Measurements from ENCODE around the gene SLC26A8.
A peak's percentile ranks its signal among the peaks of the same experiment; 100 is the strongest.

The SLC26A8 gene

DNA sequence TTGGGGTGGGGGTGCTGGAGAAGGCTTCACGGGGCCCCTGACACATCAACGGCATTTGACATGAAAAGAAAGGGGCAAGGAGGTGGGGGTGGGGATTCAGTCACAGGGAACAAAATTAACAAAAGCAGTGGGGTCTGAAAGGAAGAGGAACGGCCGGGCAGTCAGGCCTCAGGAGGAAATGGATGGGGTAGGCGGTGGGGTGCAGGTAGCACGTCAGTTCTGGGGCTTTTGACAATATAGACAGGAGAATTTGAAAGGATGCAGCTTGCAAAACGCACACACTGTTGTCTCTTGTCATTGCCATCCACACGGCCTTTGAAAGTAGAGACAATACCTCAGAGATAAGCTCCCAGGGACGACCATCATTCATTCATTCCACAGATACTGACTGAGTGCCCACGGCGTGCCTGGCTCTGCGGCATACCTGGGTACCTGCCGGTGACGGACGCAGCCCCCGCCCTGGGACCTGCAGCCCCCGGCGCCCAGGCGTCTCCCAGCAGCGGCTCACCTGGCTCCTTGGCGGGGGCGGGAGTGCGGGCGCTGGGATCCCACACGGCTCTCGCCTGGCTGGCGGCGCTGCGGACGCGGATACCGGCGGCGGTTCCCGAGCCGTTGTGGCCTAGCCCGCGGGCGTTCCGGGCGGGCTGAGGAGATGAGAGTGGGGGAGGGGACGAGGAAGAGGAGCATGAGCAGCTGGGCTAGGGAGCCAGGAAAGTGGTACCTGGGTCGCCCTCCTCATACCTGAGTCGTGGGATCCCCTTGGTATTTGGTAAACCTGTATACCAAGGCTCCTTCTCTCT lies at the start of gene SLC26A8:
TSS of gene SLC26A8 (minus strand) at position 646 of the 800 bp plus-strand sequence. CDS start 4,934 bp downstream, outside the sequence.
- no peaks in the 10 kb centered on the region for H3K9me3 Mint-ChIP-seq

GRCh38 chr6:36073587-36073986 lies 49.1 kb upstream of the SLC26A8 start:
- no peaks in the 10 kb centered on the region for H3K9me3 Mint-ChIP-seq
- no peak overlapping the region for H3K4me3 Mint-ChIP-seq
- no peak overlapping the region for H3K27ac Mint-ChIP-seq
- intact Hi-C loops (cut with micrococcal nuclease) = no loop called here
- H3K27me3 Mint-ChIP-seq = no peaks in the 10 kb centered on the region
- H3K4me1 Mint-ChIP-seq (ENCODE audit: low read depth) = peaks cover 39% of the 10 kb centered on the region
- peaks cover 67% of the 10 kb centered on the region for H3K36me3 Mint-ChIP-seq (ENCODE audit: low read depth)

More for the DNA sequence above, at the start of gene SLC26A8:
- no peak within 1 kb of the TSS for H3K27ac Mint-ChIP-seq
- peak within 1 kb of the TSS; percentile 53 for H3K4me3 Mint-ChIP-seq
- intact Hi-C loops (cut with micrococcal nuclease) = no loop called here
- H3K27me3 Mint-ChIP-seq = peaks cover 2% of the 10 kb centered on the region
- peaks cover 26% of the 10 kb centered on the region for H3K4me1 Mint-ChIP-seq (ENCODE audit: low read depth)
- peaks cover 17% of the 10 kb centered on the region for H3K36me3 Mint-ChIP-seq (ENCODE audit: low read depth)

GRCh38 chr6:36072681-36073080 lies 48.2 kb upstream of the SLC26A8 start:
- Mint-ChIP-seq H3K27me3 (no peaks in the 10 kb centered on the region), H3K4me3 (no peak overlapping the region), H3K36me3 (ENCODE audit: low read depth) (peaks cover 67% of the 10 kb centered on the region), H3K27ac (peak overlapping the region; percentile 56), H3K4me1 (ENCODE audit: low read depth) (peaks cover 48% of the 10 kb centered on the region), H3K9me3 (peaks cover 7% of the 10 kb centered on the region)
- intact Hi-C loops (cut with micrococcal nuclease) = no loop called here

DNA sequence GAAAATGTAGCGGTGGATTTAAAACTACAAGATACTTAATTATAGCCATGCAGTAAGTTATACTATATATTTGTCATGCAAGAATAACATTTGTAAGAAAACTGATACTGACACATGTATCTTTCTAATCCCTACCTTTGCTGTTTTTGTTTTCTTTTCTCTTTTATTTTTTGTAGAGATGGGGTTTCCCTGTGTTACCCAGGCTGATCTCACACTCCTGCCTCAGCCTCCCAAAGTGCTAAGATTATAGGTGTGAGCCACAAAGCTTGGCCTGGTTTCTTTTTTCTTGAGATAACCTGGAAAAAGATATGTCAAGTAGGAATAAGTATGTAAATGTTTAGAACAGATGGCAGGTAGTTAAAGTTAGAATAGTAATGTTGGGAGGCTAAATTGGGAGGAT lies 47.3 kb upstream of the SLC26A8 start:
- Mint-ChIP-seq H3K27me3 (no peaks in the 10 kb centered on the region), H3K27ac (peak overlapping the region; percentile 56), H3K4me3 (no peak overlapping the region), H3K36me3 (ENCODE audit: low read depth) (peaks cover 59% of the 10 kb centered on the region), H3K4me1 (ENCODE audit: low read depth) (peaks cover 52% of the 10 kb centered on the region), H3K9me3 (peaks cover 9% of the 10 kb centered on the region)
- intact Hi-C loops (cut with micrococcal nuclease) = no loop called here

DNA sequence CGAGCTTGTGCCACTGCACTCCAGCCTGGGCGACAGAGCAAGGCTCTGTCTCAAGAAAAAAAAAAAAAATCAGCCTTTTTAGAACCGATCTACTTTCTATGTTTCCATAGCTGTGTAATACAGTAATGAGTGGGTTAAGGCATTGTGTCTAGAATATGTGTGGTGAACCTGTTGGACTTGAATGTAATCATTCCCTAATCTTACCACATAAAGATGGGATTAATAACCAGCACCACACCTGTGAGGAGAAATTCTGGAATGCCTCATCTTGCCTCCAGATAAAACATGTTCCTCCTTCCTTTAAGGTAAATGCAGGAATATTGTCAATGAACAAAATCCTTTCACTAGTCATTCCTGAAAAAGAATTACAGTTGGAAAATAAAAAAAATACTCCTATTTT lies 46.8 kb upstream of the SLC26A8 start:
- peaks cover 57% of the 10 kb centered on the region for H3K4me1 Mint-ChIP-seq (ENCODE audit: low read depth)
- H3K9me3 Mint-ChIP-seq = peaks cover 9% of the 10 kb centered on the region
- no peaks in the 10 kb centered on the region for H3K27me3 Mint-ChIP-seq
- intact Hi-C loops (cut with micrococcal nuclease) = no loop called here
- H3K4me3 Mint-ChIP-seq = no peak overlapping the region
- no peak overlapping the region for H3K27ac Mint-ChIP-seq
- H3K36me3 Mint-ChIP-seq (ENCODE audit: low read depth) = peaks cover 59% of the 10 kb centered on the region

GRCh38 chr6:36070252-36070651 lies 45.8 kb upstream of the SLC26A8 start:
- H3K4me1 Mint-ChIP-seq (ENCODE audit: low read depth) = peaks cover 60% of the 10 kb centered on the region
- intact Hi-C loops (cut with micrococcal nuclease) = no loop called here
- H3K27me3 Mint-ChIP-seq = no peaks in the 10 kb centered on the region
- H3K9me3 Mint-ChIP-seq = peaks cover 9% of the 10 kb centered on the region
- H3K27ac Mint-ChIP-seq = no peak overlapping the region
- peaks cover 58% of the 10 kb centered on the region for H3K36me3 Mint-ChIP-seq (ENCODE audit: low read depth)
- no peak overlapping the region for H3K4me3 Mint-ChIP-seq

- intact Hi-C loops (cut with micrococcal nuclease) = no loop called here
- no peak overlapping the region for H3K27ac Mint-ChIP-seq
- H3K36me3 Mint-ChIP-seq (ENCODE audit: low read depth) = peaks cover 58% of the 10 kb centered on the region
- no peak overlapping the region for H3K4me3 Mint-ChIP-seq
- H3K27me3 Mint-ChIP-seq = no peaks in the 10 kb centered on the region
- peaks cover 63% of the 10 kb centered on the region for H3K4me1 Mint-ChIP-seq (ENCODE audit: low read depth)
- H3K9me3 Mint-ChIP-seq = peaks cover 9% of the 10 kb centered on the region
These were observed 45.1 kb upstream of the SLC26A8 start for GRCh38 chr6:36069573-36069972.

DNA sequence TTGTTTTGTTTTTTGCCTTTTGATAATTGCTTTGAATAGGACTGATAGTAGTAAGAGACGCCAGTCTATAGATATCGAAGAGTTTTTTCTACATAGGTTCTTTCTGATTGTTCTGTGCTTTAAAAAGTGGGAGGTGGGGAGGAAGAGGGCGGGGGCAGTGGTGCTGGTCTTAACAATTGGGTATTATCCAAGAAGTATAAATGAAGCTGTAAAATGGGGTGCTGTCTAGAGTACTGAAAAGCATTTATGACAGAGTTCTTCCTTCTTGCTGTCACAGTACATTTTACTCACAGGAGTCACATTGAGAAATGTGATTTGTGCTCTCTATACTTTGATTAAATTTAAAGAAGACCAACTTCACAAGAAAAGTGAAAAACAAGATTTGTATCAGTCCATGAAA lies 44.1 kb upstream of the SLC26A8 start:
- Mint-ChIP-seq H3K27ac (no peak overlapping the region), H3K4me1 (ENCODE audit: low read depth) (peaks cover 64% of the 10 kb centered on the region), H3K9me3 (peaks cover 9% of the 10 kb centered on the region), H3K4me3 (no peak overlapping the region), H3K27me3 (no peaks in the 10 kb centered on the region), H3K36me3 (ENCODE audit: low read depth) (peaks cover 51% of the 10 kb centered on the region)
- intact Hi-C loops (cut with micrococcal nuclease) = no loop called here

GRCh38 chr6:36068012-36068392 lies 43.6 kb upstream of the SLC26A8 start:
- Mint-ChIP-seq H3K27me3 (no peaks in the 10 kb centered on the region), H3K36me3 (ENCODE audit: low read depth) (peaks cover 45% of the 10 kb centered on the region), H3K9me3 (peaks cover 9% of the 10 kb centered on the region), H3K27ac (no peak overlapping the region), H3K4me3 (no peak overlapping the region), H3K4me1 (ENCODE audit: low read depth) (peaks cover 60% of the 10 kb centered on the region)
- intact Hi-C loops (cut with micrococcal nuclease) = no loop called here

DNA sequence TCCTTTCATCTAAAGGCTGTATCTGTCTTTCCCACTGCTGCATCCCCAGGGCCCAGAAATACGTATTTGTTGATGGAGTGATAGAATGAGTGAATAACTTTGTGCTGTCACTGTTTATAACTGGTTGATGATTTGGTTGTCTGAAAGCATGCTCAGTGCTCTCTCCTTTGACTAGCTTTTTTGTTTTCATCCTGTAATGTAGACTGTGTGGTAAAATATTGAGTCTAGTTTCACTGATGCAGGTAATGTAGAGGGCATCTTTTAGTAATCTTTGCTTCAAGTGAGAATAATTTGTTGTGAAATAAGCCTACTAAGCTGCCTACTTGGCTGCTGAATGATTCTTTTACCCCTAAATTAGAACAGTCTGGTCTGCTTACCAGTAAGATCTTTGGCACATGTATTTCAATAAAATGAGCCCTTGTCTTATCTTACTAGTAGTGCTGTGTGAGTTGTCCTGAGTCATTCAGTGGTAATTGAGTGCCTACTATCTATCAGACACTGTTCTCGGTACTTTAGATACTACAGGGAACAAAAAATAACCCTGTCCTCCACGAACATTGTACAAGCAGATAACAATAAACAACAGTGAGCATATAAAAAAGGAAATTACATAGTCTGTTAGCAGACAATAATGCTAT lies 43.1 kb upstream of the SLC26A8 start:
- no peak overlapping the region for H3K4me3 Mint-ChIP-seq
- peaks cover 45% of the 10 kb centered on the region for H3K36me3 Mint-ChIP-seq (ENCODE audit: low read depth)
- no peak overlapping the region for H3K27ac Mint-ChIP-seq
- H3K9me3 Mint-ChIP-seq = peaks cover 9% of the 10 kb centered on the region
- intact Hi-C loops (cut with micrococcal nuclease) = no loop called here
- peaks cover 59% of the 10 kb centered on the region for H3K4me1 Mint-ChIP-seq (ENCODE audit: low read depth)
- no peaks in the 10 kb centered on the region for H3K27me3 Mint-ChIP-seq

- H3K9me3 Mint-ChIP-seq = peaks cover 9% of the 10 kb centered on the region
- intact Hi-C loops (cut with micrococcal nuclease) = no loop called here
- H3K36me3 Mint-ChIP-seq (ENCODE audit: low read depth) = peaks cover 45% of the 10 kb centered on the region
- no peaks in the 10 kb centered on the region for H3K27me3 Mint-ChIP-seq
- H3K27ac Mint-ChIP-seq = no peak overlapping the region
- no peak overlapping the region for H3K4me3 Mint-ChIP-seq
- peaks cover 52% of the 10 kb centered on the region for H3K4me1 Mint-ChIP-seq (ENCODE audit: low read depth)
These were observed 42.4 kb upstream of the SLC26A8 start for GRCh38 chr6:36066817-36067216.

- Mint-ChIP-seq H3K27ac (peak overlapping the region; percentile 50), H3K27me3 (no peaks in the 10 kb centered on the region), H3K9me3 (peaks cover 9% of the 10 kb centered on the region), H3K4me1 (ENCODE audit: low read depth) (peaks cover 51% of the 10 kb centered on the region), H3K36me3 (ENCODE audit: low read depth) (peaks cover 54% of the 10 kb centered on the region), H3K4me3 (no peak overlapping the region)
- intact Hi-C loops (cut with micrococcal nuclease) = no loop called here
These were observed 41.5 kb upstream of the SLC26A8 start for GRCh38 chr6:36065916-36066315.

GRCh38 chr6:36064770-36065396 lies 40.4 kb upstream of the SLC26A8 start:
- Mint-ChIP-seq H3K36me3 (ENCODE audit: low read depth) (peaks cover 64% of the 10 kb centered on the region), H3K4me1 (ENCODE audit: low read depth) (peaks cover 59% of the 10 kb centered on the region), H3K27ac (peak overlapping the region; percentile 50), H3K9me3 (peaks cover 9% of the 10 kb centered on the region), H3K27me3 (no peaks in the 10 kb centered on the region), H3K4me3 (no peak overlapping the region)
- intact Hi-C loops (cut with micrococcal nuclease) = no loop called here

- H3K27ac Mint-ChIP-seq = no peak overlapping the region
- H3K9me3 Mint-ChIP-seq = peaks cover 9% of the 10 kb centered on the region
- H3K4me3 Mint-ChIP-seq = no peak overlapping the region
- H3K27me3 Mint-ChIP-seq = no peaks in the 10 kb centered on the region
- peaks cover 76% of the 10 kb centered on the region for H3K36me3 Mint-ChIP-seq (ENCODE audit: low read depth)
- H3K4me1 Mint-ChIP-seq (ENCODE audit: low read depth) = peaks cover 53% of the 10 kb centered on the region
- intact Hi-C loops (cut with micrococcal nuclease) = no loop called here
These were observed 39.0 kb upstream of the SLC26A8 start for GRCh38 chr6:36063318-36064060.

Data from dendritic cell treated with granulocyte-macrophage colony-stimulating factor and Interleukin-4, amounts not matched to agents 40 ng/mL and 50 ng/mL, for 4 days (primary cell).